Measurements from ENCODE around the gene SV2B. TPM values are rescaled to one million over a fixed set of nuclear protein-coding genes. Genes with fewer than 3 reads are reported as not detected.

SV2B gene
- total RNA-seq, 4 donors from 2014 or later, result 1.4 to 6.4 (median 2.2) TPM

- TF ChIP-seq, protein P1, sequence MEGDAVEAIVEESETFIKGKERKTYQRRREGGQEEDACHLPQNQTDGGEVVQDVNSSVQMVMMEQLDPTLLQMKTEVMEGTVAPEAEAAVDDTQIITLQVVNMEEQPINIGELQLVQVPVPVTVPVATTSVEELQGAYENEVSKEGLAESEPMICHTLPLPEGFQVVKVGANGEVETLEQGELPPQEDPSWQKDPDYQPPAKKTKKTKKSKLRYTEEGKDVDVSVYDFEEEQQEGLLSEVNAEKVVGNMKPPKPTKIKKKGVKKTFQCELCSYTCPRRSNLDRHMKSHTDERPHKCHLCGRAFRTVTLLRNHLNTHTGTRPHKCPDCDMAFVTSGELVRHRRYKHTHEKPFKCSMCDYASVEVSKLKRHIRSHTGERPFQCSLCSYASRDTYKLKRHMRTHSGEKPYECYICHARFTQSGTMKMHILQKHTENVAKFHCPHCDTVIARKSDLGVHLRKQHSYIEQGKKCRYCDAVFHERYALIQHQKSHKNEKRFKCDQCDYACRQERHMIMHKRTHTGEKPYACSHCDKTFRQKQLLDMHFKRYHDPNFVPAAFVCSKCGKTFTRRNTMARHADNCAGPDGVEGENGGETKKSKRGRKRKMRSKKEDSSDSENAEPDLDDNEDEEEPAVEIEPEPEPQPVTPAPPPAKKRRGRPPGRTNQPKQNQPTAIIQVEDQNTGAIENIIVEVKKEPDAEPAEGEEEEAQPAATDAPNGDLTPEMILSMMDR (IDR thresholded peaks at IDR 0.05; ENCODE audit: low read depth), result no peak
Measured at GRCh38 chr15:91182101-91182500, 82.0 kb downstream of the SV2B start.

DNA sequence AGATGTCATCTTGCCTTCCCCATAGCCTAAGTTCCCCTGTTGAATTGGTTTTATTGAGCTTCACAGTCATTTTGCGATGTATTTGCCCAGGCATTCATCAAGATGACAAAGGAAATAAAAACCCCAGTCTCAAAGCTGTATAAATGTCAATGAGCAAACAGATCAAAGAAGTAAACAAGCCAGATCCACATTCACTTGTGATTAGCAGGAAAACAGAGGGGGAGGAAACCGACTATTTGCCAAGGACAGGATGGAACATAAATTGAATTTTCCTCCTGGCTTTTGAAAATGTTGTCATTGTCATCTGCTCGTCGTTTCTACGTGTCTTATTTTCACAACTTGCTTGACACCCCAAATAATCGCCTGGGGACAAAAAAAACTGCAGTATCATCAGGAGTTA is 83.5 kb downstream of the SV2B start:
- TF ChIP-seq, protein P1 (IDR thresholded peaks at IDR 0.05; ENCODE audit: low read depth), result no peak

- TF ChIP-seq, protein P1 (IDR thresholded peaks at IDR 0.05; ENCODE audit: low read depth), result no peak
Measured at GRCh38 chr15:91184441-91184840, 84.4 kb downstream of the SV2B start.

DNA sequence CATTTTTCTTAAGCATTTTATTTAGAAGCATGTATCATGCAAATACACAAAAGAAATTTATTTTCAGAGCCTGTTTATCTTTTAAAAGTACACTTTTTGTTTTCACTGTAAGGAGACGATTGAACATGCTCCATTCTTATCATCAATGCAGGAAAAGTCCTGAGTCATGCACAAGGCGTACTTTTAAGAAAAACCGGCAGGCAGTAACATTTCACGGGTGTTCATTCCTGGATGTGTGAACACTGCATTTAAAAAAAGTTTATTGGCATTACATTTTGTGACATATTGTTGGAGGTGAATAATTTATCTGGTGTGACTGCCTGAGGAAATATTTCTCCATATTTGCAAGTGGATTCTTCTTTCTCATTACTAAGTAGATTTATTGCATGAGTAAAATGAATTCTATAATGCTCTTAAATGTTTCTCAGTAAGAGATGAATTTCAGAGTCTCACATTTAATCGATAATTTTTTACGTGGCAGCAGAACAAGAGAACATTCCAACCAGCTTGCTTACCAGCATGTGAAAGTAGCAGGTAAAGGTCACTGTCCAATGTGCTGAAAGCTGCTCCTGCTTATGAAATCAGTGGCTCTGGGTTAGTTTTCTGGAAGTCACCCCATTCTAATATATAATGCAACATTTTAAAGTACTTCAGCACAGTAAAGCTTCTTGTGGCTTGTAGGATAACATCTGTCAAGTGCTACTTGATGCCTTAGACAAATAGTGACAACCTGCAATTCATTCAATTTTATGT is 87.0 kb downstream of the SV2B start:
- TF ChIP-seq, protein P1 (IDR thresholded peaks at IDR 0.05; ENCODE audit: low read depth), result no peak

- TF ChIP-seq, protein P1 (IDR thresholded peaks at IDR 0.05; ENCODE audit: low read depth), result no peak
Measured at GRCh38 chr15:91192285-91192684, 92.2 kb downstream of the SV2B start.

- TF ChIP-seq, protein P1 (IDR thresholded peaks at IDR 0.05; ENCODE audit: low read depth), result no peak
Measured at GRCh38 chr15:91192690-91193377, 92.8 kb downstream of the SV2B start.

DNA sequence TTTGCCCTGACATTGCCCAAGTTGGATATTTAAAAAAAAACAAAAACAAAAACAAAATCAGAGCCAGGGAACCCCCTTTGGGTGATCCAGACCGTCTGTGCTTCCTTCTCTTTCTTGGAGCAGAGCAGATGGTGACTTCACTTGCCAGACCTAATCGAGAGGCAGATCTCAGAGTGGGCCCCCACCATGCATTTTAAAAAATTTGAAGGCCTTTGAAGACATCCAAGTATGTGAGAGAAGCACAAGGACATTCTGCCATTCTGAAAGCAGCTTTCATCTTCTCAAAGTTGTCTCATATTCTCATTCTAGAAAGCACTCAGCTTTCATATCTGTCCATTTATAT is 93.3 kb downstream of the SV2B start:
- TF ChIP-seq, protein P1 (IDR thresholded peaks at IDR 0.05; ENCODE audit: low read depth), result no peak

Data from subcutaneous adipose tissue (tissue), 4 donors.